GM20000 (cell line): ENCODE results near the gene KSR2.

Experiments used
- DNase-seq: peaks from one replicate; pipeline ENCODE4 v3.0.0; 2012; ENCODE audit warnings: low spot score
- TF ChIP-seq, protein P1 (sequence below): IDR thresholded peaks from 2 replicates; pipeline ENCODE4 v1.5.1; 2012; ENCODE audit warnings: mild to moderate bottlenecking, control low read depth; ENCODE audit errors: extremely low read depth, missing control alignments

The KSR2 gene

GRCh38 chr12:117967512-117967911, 1.3 kb downstream of the KSR2 start:
- DNase-seq: no peak
- TF ChIP-seq, protein P1, sequence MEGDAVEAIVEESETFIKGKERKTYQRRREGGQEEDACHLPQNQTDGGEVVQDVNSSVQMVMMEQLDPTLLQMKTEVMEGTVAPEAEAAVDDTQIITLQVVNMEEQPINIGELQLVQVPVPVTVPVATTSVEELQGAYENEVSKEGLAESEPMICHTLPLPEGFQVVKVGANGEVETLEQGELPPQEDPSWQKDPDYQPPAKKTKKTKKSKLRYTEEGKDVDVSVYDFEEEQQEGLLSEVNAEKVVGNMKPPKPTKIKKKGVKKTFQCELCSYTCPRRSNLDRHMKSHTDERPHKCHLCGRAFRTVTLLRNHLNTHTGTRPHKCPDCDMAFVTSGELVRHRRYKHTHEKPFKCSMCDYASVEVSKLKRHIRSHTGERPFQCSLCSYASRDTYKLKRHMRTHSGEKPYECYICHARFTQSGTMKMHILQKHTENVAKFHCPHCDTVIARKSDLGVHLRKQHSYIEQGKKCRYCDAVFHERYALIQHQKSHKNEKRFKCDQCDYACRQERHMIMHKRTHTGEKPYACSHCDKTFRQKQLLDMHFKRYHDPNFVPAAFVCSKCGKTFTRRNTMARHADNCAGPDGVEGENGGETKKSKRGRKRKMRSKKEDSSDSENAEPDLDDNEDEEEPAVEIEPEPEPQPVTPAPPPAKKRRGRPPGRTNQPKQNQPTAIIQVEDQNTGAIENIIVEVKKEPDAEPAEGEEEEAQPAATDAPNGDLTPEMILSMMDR: no peak

DNA sequence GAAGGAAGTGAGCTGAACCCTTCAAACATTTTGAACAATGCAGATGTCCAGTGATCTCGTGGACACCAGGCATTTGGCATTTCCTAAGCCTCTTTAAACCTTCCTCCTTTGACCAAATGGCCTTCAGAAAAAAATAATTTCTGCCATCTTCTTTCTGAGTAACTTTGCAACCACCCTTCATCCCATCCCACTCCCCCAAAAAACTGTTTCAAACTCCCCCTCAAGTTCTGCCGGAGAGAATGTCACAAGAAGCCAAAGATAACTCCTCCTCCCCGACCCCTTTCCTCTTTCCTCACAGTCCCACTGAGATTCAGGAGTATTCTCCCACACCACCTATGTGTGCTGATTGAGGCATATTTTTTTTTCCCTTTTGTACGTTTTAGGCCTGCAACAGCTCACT, 1.7 kb downstream of the KSR2 start:
- DNase-seq: no peak
- TF ChIP-seq, protein P1: no peak

DNA sequence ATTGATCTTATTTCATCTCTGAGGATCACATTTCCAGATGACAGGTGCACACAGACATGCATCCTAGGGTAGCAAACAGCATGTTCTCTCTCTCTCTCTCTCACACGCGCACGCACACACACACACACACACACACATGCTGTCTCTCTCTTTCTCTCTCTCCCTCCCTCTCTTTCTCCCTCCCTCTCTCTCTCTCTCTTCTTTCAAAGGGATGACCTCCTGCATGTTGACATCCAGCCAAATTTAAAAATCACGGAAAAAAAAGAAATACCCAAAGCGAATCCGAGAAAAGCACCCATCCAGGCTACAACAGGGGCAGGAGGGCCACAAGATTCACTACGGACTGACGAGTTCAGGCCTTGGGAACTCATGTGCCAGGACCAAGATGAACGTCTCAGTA, 2.3 kb downstream of the KSR2 start:
- TF ChIP-seq, protein P1: no peak
- DNase-seq: no peak

GRCh38 chr12:117963836-117964235, 5.0 kb downstream of the KSR2 start:
- TF ChIP-seq, protein P1: no peak
- no peak for DNase-seq

DNA sequence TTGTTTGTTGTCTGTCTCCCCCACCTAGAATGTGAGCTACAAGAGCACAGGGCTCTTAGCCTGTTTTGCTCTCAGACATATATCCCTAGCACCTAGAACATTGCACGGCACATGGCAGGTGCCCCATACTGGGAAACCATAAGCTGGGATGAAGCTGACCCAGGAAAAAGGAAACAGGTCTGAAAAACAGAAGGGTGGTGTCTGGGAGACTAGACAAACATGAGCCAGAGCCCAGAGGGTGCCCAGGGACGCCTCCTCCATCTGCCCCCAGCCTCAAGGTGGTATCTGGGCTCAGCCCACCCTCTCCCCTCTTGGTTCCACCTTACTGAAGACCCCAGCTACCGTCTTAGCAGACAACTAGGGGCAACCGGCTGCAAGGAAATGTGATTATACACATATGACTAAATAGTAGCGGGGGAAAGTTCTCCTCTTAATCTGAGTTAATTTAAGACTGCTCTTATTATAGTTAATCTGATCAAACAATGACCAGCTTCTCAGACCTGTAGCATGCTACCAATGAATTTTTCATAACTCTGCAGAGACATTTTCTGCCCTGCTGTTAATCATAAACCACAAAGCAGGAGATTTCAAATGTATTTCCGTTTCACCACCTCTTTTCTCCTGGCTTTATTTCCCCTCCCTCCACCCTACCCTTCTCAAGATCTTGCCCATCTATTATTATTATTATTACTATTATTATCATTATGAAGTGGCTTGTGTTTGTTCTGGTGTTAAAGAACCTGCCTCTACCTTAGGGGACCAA, 31.9 kb downstream of the KSR2 start:
- TF ChIP-seq, protein P1: no peak

GRCh38 chr12:117933545-117933944, 35.2 kb downstream of the KSR2 start:
- TF ChIP-seq, protein P1: no peak
- no peak for DNase-seq

More for the DNA sequence above, 31.9 kb downstream of the KSR2 start:
- no peak for DNase-seq

- DNase-seq: no peak
- TF ChIP-seq, protein P1: no peak
These were observed 42.3 kb downstream of the KSR2 start for GRCh38 chr12:117926391-117926899.
